NCI-H748 (cell line): ENCODE results near the gene CABP7.

Experiments used
- DNase-seq: peaks from one replicate; lab custom pipeline; 2025; ENCODE audit not compliant: unreplicated experiment; lab: John Stamatoyannopoulos, UW

CABP7 gene

GRCh38 chr22:29769723-29770321, 50.0 kb downstream of the CABP7 start:
- DNase-seq: no peak

- DNase-seq: no peak
These were observed 52.4 kb downstream of the CABP7 start for GRCh38 chr22:29772170-29772641.

- DNase-seq: no peak
These were observed 53.4 kb downstream of the CABP7 start for GRCh38 chr22:29773233-29773632.

- no peak for DNase-seq
These were observed 60.4 kb downstream of the CABP7 start for GRCh38 chr22:29780220-29780619.

- DNase-seq: no peak
These were observed 61.2 kb downstream of the CABP7 start for GRCh38 chr22:29780748-29781676.
